Suprapubic skin (tissue), 4 donors: ENCODE results near the gene TMEM126B.

ENCODE experiments used
- EP300 ChIP-seq: sonication (generic); formaldehyde crosslinking; IDR thresholded peaks from one replicate; pipeline ENCODE4 v1.6.1; 2017; ENCODE audit warnings: antibody characterized with exemption
- POLR2A ChIP-seq, 2 donors: fragments of 450-650 bp; IDR thresholded peaks; one replicate each; pipeline ENCODE4 v1.6.1; 2017; ENCODE audit warnings: antibody characterized with exemption in 2 of 2, mild to moderate bottlenecking in 2 of 2, moderate library complexity in 2 of 2
- POLR2AphosphoS5 ChIP-seq, 3 donors: sonication (generic); formaldehyde crosslinking; IDR thresholded peaks; one replicate each; pipeline ENCODE4 v1.6.1; 2017; ENCODE audit warnings: antibody characterized with exemption in 3 of 3
- TF ChIP-seq, protein P1 (sequence below), 2 donors: fragments of 200-600 bp in 1 of 2; fragments of 450-650 bp in 1 of 2; sonication (generic) in 1 of 2; IDR thresholded peaks; one replicate each; pipeline ENCODE4 v1.5.1; 2016 to 2019; ENCODE audit warnings: antibody characterized with exemption in 2 of 2, mild to moderate bottlenecking in 1 of 2, moderate library complexity in 1 of 2

- TF ChIP-seq, protein P1, sequence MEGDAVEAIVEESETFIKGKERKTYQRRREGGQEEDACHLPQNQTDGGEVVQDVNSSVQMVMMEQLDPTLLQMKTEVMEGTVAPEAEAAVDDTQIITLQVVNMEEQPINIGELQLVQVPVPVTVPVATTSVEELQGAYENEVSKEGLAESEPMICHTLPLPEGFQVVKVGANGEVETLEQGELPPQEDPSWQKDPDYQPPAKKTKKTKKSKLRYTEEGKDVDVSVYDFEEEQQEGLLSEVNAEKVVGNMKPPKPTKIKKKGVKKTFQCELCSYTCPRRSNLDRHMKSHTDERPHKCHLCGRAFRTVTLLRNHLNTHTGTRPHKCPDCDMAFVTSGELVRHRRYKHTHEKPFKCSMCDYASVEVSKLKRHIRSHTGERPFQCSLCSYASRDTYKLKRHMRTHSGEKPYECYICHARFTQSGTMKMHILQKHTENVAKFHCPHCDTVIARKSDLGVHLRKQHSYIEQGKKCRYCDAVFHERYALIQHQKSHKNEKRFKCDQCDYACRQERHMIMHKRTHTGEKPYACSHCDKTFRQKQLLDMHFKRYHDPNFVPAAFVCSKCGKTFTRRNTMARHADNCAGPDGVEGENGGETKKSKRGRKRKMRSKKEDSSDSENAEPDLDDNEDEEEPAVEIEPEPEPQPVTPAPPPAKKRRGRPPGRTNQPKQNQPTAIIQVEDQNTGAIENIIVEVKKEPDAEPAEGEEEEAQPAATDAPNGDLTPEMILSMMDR (IDR thresholded peaks at IDR 0.05), result no peak
- no peak for TF ChIP-seq EP300
- TF ChIP-seq POLR2AphosphoS5 (IDR thresholded peaks at IDR 0.05), result no peak
- TF ChIP-seq POLR2A (IDR thresholded peaks at IDR 0.05), result no peak
Observed at GRCh38 chr11:85656777-85657176, 28.4 kb downstream of the TMEM126B start.
